ENCODE results near the gene GSTCD.

DNA sequence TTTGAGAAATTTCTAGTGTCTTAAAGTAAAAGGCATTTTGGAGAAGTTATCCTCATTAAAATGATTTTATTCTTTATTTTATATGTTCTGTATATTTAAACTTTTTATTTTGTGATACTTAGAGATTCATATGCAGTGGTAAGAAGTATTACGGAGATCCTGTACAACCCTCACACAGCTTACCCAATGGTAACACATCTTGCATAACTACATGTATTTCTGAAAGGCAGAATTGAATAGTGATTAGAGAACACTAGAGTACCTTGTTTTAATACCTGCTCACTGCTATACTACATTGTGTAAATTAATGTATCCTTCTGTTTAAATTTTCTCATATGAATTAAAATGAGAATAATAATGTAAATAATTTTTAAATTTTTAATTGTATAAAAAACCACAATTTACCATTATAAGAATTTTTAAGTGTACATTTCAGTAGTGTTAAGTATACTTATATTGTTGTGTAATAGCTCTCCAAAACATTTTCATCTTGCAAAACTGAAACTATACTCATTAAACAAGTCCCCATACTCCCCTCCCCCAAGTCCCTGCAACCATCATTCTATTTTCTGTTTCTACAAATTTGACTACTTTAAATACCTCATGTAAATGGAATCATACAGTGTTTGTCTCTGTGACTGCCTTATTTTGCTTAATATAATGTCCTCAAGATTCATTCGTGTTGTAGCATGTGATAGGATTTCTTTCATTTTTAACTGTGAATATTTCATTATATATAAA, 45.5 kb upstream of the GSTCD start:
- TF ChIP-seq, protein P1, sequence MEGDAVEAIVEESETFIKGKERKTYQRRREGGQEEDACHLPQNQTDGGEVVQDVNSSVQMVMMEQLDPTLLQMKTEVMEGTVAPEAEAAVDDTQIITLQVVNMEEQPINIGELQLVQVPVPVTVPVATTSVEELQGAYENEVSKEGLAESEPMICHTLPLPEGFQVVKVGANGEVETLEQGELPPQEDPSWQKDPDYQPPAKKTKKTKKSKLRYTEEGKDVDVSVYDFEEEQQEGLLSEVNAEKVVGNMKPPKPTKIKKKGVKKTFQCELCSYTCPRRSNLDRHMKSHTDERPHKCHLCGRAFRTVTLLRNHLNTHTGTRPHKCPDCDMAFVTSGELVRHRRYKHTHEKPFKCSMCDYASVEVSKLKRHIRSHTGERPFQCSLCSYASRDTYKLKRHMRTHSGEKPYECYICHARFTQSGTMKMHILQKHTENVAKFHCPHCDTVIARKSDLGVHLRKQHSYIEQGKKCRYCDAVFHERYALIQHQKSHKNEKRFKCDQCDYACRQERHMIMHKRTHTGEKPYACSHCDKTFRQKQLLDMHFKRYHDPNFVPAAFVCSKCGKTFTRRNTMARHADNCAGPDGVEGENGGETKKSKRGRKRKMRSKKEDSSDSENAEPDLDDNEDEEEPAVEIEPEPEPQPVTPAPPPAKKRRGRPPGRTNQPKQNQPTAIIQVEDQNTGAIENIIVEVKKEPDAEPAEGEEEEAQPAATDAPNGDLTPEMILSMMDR (IDR thresholded peaks at IDR 0.05) = no peak
- TF ChIP-seq POLR2A (IDR thresholded peaks at IDR 0.05) (no peak), POLR2AphosphoS5 (IDR thresholded peaks at IDR 0.05; ENCODE audit: insufficient read depth in 1 of 2, low read depth in 1 of 2) (no peak)

Data from vagina (tissue), 2 donors.